Endothelial cell of umbilical vein (primary cell): ENCODE results near the gene RAB31. TPM values are rescaled to one million over a fixed set of nuclear protein-coding genes. Genes with fewer than 3 reads are reported as not detected.

ENCODE experiments used
- BruUV-seq: library from RNA; stranded (reverse); fragments of 400-500 nt; replicated peaks from 2 replicates; lab custom pipeline; 2021; lab: Mats Ljungman, UMichigan
- CTCF ChIA-PET: fragments of 300-600, 350-600 bp; sonication (Branson Sonifier 250); formaldehyde crosslinking; loops from one replicate; lab custom pipeline; 2021; ENCODE audit warnings: antibody characterized with exemption, inconsistent platforms; lab: Charles Lee
- POLR2A ChIA-PET: fragments of 300-600, 350-600 bp; sonication (Branson Sonifier 250); formaldehyde crosslinking; loops from one replicate; lab custom pipeline; 2021; ENCODE audit warnings: antibody characterized with exemption, inconsistent platforms; lab: Charles Lee
- DNase-seq: peaks from one replicate; pipeline ENCODE4 v3.0.0-alpha.2; 2011; ENCODE audit warnings: low read depth, low spot score
- FAIRE-seq: peaks from 2 replicates; lab custom pipeline; 2011; peaks lifted over from hg19 to GRCh38; lab: Jason Lieb, UNC
- H2AFZ ChIP-seq: 2 replicates; pipeline ENCODE4 v1.6.0; 2012; ENCODE audit warnings: low read depth, low read length, control low read depth, inconsistent platforms
- H3K27ac ChIP-seq: 2 replicates; pipeline ENCODE4 v1.5.1; 2011; ENCODE audit warnings: low read depth, mild to moderate bottlenecking, control low read depth, low read length, moderate library complexity; ENCODE audit not compliant: insufficient read depth
- H3K27me3 ChIP-seq, 2 experiments: 2 replicates each; pipeline versions ENCODE4 v1.6.0 to v1.6.1; 2011; ENCODE audit warnings: low read length in 2 of 2, mixed read lengths in 1 of 2; ENCODE audit not compliant: control insufficient read depth in 2 of 2, insufficient read depth in 2 of 2
- H3K36me3 ChIP-seq, 2 experiments: 2 replicates in 1 of 2; 3 replicates in 1 of 2; pipeline ENCODE4 v1.5.1; 2011; ENCODE audit warnings: low read length in 2 of 2, mild to moderate bottlenecking in 1 of 2, moderate library complexity in 1 of 2; ENCODE audit not compliant: control insufficient read depth in 2 of 2, insufficient read depth in 2 of 2; ENCODE audit errors: extremely low read depth in 1 of 2
- H3K4me1 ChIP-seq: 3 replicates; pipeline ENCODE4 v1.5.1; 2011; ENCODE audit warnings: mild to moderate bottlenecking, low read length; ENCODE audit not compliant: control insufficient read depth, insufficient read depth; ENCODE audit errors: extremely low read depth
- H3K4me2 ChIP-seq: 2 replicates; pipeline ENCODE4 v1.6.1; 2011; ENCODE audit warnings: low read length, control low read depth, mixed read lengths; ENCODE audit not compliant: insufficient read depth
- H3K4me3 ChIP-seq, 3 experiments: fragments of 200-600 bp in 1 of 3; sonication (generic), shearing (Covaris generic) in 1 of 3; replicated peaks in 1 of 3; 2 replicates each; pipeline ENCODE4 v1.5.1; 2011 to 2016; ENCODE audit warnings: control low read depth in 3 of 3, low read length in 3 of 3, mild to moderate bottlenecking in 2 of 3, inconsistent platforms in 1 of 3, low read depth in 1 of 3, moderate library complexity in 1 of 3; ENCODE audit not compliant: insufficient read depth in 1 of 3
- H3K79me2 ChIP-seq: 2 replicates; pipeline ENCODE4 v1.6.0; 2012; ENCODE audit warnings: low read length, inconsistent platforms; ENCODE audit not compliant: control insufficient read depth, insufficient read depth
- H3K9ac ChIP-seq: replicated peaks from 2 replicates; pipeline ENCODE3; 2011; ENCODE audit warnings: low read length, control low read depth; ENCODE audit not compliant: insufficient read depth; ENCODE audit errors: extremely low read depth
- H3K9me1 ChIP-seq: replicated peaks from 3 replicates; pipeline ENCODE4 v1.6.0; 2011; ENCODE audit warnings: mild to moderate bottlenecking, low read length; ENCODE audit not compliant: control insufficient read depth, insufficient read depth; ENCODE audit errors: extremely low read depth
- H3K9me3 ChIP-seq: replicated peaks from 2 replicates; pipeline ENCODE4 v1.5.1; 2012; ENCODE audit warnings: low read length, inconsistent platforms; ENCODE audit not compliant: control insufficient read depth, insufficient read depth
- H4K20me1 ChIP-seq: replicated peaks from 2 replicates; pipeline ENCODE3; 2011; ENCODE audit warnings: mild to moderate bottlenecking, low read length; ENCODE audit not compliant: control insufficient read depth, insufficient read depth; ENCODE audit errors: extremely low read depth
- EZH2 ChIP-seq: IDR thresholded peaks from 2 replicates; pipeline ENCODE4 v1.6.1; 2012; ENCODE audit warnings: borderline replicate concordance, low read depth, mild to moderate bottlenecking, moderate library complexity, low read length, inconsistent platforms; ENCODE audit not compliant: severe bottlenecking
- FOS ChIP-seq: IDR thresholded peaks from 2 replicates; pipeline ENCODE4 v1.6.1; 2011; ENCODE audit warnings: mild to moderate bottlenecking, low read length, moderate library complexity, borderline replicate concordance; ENCODE audit not compliant: insufficient read depth
- GATA2 ChIP-seq: IDR thresholded peaks from 2 replicates; pipeline ENCODE4 v1.7.0; 2011; ENCODE audit warnings: low read depth, mild to moderate bottlenecking, moderate library complexity, mixed read lengths, low read length; ENCODE audit not compliant: insufficient read length, insufficient read depth
- JUN ChIP-seq: IDR thresholded peaks from 2 replicates; pipeline ENCODE4 v1.6.1; 2011; ENCODE audit warnings: borderline replicate concordance, low read depth; ENCODE audit not compliant: insufficient read length, insufficient read depth
- MYC ChIP-seq: IDR thresholded peaks from one replicate; pipeline ENCODE4 v1.6.1; 2011; ENCODE audit warnings: mild to moderate bottlenecking, low read depth, low read length
- POLR2A ChIP-seq: IDR thresholded peaks from 2 replicates; pipeline ENCODE4 v1.6.1; 2012; ENCODE audit warnings: low read depth, mild to moderate bottlenecking, control low read depth, low read length
- POLR2AphosphoS5 ChIP-seq: IDR thresholded peaks from 2 replicates; pipeline ENCODE4 v1.6.1; 2012; ENCODE audit warnings: low read depth, mild to moderate bottlenecking, control low read depth, low read length, moderate library complexity; ENCODE audit not compliant: insufficient read depth
- dilution Hi-C: fragments of 300-500 bp; cut with MboI; formaldehyde crosslinking; loops from one replicate; pipeline ENCODE4 v1.15.0; 2019; ENCODE audit warnings: low sequenced_read_pairs; ENCODE audit not compliant: extremely low pct_ligation_motif_present
- intact Hi-C: fragments of 100-400 bp; cut with micrococcal nuclease; formaldehyde crosslinking; loops from one replicate; pipeline ENCODE4 v1.10.0; 2022
- polyA plus RNA-seq, 4 experiments: library from polyadenylated mRNA; depleted of rRNA in 3 of 4; stranded (reverse) in 3 of 4; unstranded in 1 of 4; fragments of >200 nt; gene quantifications; 2 replicates each; pipeline versions ENCODE4 v1.2.1 to v1.2.3, GENCODE V29; 2011 to 2012; ENCODE audit warnings: missing spikeins in 1 of 4
- total RNA-seq: library from RNA; stranded (reverse); gene quantifications from 2 replicates; pipeline ENCODE4 v1.2.3, GENCODE V29; 2021
- TF ChIP-seq, protein P1 (sequence below), 2 donors: IDR thresholded peaks; 1 replicate in 1 of 2; 2 replicates in 1 of 2; pipeline ENCODE4 v1.5.1; 2011; ENCODE audit warnings: low read length in 2 of 2, mild to moderate bottlenecking in 2 of 2, moderate library complexity in 2 of 2, control low read depth in 1 of 2, inconsistent platforms in 1 of 2, low read depth in 1 of 2; ENCODE audit not compliant: insufficient read depth in 1 of 2; ENCODE audit errors: extremely low read depth in 1 of 2

RAB31 gene
- total and polyA plus RNA-seq, 2 donors (not counting 3 experiments of a cell fraction or from before 2014, with no cell fraction given): 30.5 TPM

DNA sequence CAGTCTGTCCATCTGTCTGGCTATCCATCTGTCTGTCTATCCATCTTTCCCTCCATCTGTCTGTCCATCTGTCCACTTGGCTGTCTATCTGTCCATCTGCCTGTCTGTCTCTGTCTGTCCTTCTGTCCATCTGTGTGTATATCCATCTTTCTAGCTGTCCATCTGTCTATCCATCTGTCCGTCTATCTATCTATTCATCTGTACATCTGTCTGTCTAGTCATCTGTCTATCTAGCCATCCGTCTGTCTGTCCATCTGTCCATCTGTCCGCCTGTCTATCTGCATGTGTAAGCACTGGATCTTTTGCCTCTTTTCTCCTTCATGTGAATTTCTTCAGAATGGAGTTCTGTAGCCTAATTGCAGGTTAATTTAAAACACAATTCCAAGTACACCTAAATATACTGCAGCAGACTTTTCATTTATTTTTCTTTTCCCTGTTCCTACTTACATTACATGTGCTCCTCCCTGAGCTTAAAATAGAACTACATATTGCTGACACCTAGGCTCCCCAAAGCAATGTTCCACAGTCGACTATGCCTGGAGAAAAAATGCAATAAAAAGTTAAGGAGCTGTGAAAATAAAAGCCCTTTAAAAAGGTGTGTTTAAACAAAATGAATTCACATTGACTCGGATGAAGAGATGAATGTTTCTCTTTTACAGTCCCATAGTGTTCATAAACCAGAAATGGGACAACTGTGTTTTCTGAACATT, 140.2 kb downstream of the RAB31 start:
- ChIA-PET POLR2A (no interaction called here), CTCF (interaction anchor here (0.6 kb wide), 1 partner anchor 88 kb away, joined by 6 read pairs; no protein-coding TSS in a partner anchor)
- BruUV-seq: no TSS peak
- peaks cover 11% of the 10 kb centered on the region for H3K4me1 ChIP-seq
- no peaks in the 10 kb centered on the region for H3K9me3 ChIP-seq
- FAIRE-seq: no peak
- dilution Hi-C loops: no loop called here
- TF ChIP-seq EZH2 (no peak), POLR2AphosphoS5 (no peak)
- no peak for DNase-seq
- no peak overlapping the region for H3K27ac ChIP-seq
- no peak overlapping the region for H3K4me2 ChIP-seq
- no peak overlapping the region for H2AFZ ChIP-seq
- intact Hi-C loops: no loop called here
- no peaks in the 10 kb centered on the region for H3K79me2 ChIP-seq
- H3K9ac ChIP-seq: no peak overlapping the region
- H3K36me3 ChIP-seq: no peaks in the 10 kb centered on the region
- no peak overlapping the region for H3K4me3 ChIP-seq
- H3K9me1 ChIP-seq: no peaks in the 10 kb centered on the region
- H4K20me1 ChIP-seq: no peaks in the 10 kb centered on the region
- H3K27me3 ChIP-seq: no peaks in the 10 kb centered on the region

DNA sequence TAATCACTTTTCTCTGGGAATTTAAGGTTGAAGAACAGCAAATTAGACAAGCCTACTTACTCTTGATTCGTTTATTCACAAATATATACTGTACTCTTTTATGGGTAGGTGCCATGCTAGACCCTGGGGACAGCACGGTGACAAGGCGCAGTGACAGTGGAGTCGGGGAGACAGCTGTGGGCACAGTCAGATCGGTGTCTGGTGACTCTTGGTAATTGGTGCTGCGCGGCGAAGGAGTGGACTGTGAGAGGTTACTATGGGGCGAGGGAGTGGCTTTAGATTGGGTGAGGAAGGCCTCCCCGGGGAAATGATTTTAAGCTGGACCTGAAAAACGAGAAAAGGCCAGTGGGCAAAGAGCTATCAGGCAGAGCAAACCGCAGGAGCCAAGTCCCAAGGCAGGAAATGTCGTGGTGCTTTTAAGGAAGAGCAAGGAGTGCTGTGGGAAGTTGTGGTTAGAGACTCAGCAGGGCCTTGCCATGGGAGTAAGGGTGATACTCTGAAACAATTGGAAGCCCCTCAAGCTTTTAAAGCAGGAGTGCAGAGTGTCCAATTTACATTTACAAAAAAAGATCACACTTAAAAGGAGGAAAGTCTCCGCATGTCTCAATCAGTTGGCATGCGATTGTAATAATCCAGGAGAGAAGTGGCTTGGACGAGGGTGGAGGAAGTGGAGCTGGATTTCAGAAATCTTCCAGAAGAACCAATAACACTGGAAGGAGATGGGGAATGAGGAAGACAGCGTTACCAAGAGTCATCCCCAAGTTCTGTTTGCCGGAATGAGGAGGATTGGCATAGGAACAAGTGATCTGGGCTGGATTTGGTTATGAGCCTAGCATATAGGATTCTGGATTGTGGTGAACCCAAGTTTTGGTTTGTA, 141.5 kb downstream of the RAB31 start:
- no peak overlapping the region for H2AFZ ChIP-seq
- peaks cover 11% of the 10 kb centered on the region for H3K4me1 ChIP-seq
- no peaks in the 10 kb centered on the region for H4K20me1 ChIP-seq
- intact Hi-C loops: no loop called here
- H3K4me3 ChIP-seq: no peak overlapping the region
- H3K27me3 ChIP-seq: no peaks in the 10 kb centered on the region
- no peaks in the 10 kb centered on the region for H3K36me3 ChIP-seq
- dilution Hi-C loops: no loop called here
- H3K9me1 ChIP-seq: no peaks in the 10 kb centered on the region
- ChIA-PET CTCF (interaction anchor here (0.7 to 1.1 kb wide), 2 partner anchors 9 to 64 kb away, joined by 3 read pairs; partner anchors contain the start of gene VAPA), POLR2A (no interaction called here)
- no peak overlapping the region for H3K27ac ChIP-seq
- TF ChIP-seq EZH2: no peak
- TF ChIP-seq FOS: no peak
- TF ChIP-seq, protein P1, sequence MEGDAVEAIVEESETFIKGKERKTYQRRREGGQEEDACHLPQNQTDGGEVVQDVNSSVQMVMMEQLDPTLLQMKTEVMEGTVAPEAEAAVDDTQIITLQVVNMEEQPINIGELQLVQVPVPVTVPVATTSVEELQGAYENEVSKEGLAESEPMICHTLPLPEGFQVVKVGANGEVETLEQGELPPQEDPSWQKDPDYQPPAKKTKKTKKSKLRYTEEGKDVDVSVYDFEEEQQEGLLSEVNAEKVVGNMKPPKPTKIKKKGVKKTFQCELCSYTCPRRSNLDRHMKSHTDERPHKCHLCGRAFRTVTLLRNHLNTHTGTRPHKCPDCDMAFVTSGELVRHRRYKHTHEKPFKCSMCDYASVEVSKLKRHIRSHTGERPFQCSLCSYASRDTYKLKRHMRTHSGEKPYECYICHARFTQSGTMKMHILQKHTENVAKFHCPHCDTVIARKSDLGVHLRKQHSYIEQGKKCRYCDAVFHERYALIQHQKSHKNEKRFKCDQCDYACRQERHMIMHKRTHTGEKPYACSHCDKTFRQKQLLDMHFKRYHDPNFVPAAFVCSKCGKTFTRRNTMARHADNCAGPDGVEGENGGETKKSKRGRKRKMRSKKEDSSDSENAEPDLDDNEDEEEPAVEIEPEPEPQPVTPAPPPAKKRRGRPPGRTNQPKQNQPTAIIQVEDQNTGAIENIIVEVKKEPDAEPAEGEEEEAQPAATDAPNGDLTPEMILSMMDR (IDR thresholded peaks at IDR 0.05; ENCODE audit: extremely low read depth in 1 of 2, insufficient read depth in 1 of 2, low read depth in 1 of 2, low read length in 2 of 2): no peak
- no peak for TF ChIP-seq JUN
- no peak for TF ChIP-seq GATA2
- no peak for TF ChIP-seq MYC
- no peak for TF ChIP-seq POLR2A
- FAIRE-seq: no peak
- no peak overlapping the region for H3K4me2 ChIP-seq
- no peak overlapping the region for H3K9ac ChIP-seq
- no peaks in the 10 kb centered on the region for H3K9me3 ChIP-seq
- no TSS peak for BruUV-seq
- no peaks in the 10 kb centered on the region for H3K79me2 ChIP-seq
- DNase-seq: no peak
